GM12878 (cell line): ENCODE measurements around the gene SF1. TPM values are rescaled to one million over a fixed set of nuclear protein-coding genes. Genes with fewer than 3 reads are reported as not detected.

Source experiments
- ATAC-seq: fragments of 200-7000 bp; cut with Tn5 transposase; 3 replicates; pipeline ENCODE4 v1.9.1; 2020; ENCODE audit warnings: mild to moderate bottlenecking, moderate library complexity
- BruUV-seq: library from RNA; stranded (reverse); fragments of 400-500 nt; replicated peaks from 2 replicates; lab custom pipeline; 2021; lab: Mats Ljungman, UMichigan
- CTCF ChIA-PET: fragments of 300-600 bp; sonication (Branson Sonifier 250); formaldehyde crosslinking; extraction: SDS; loops from one replicate; lab custom pipeline; 2021; ENCODE audit warnings: inconsistent platforms; lab: Yijun Ruan, JAX
- POLR2A ChIA-PET: fragments of 350-600 bp; formaldehyde crosslinking; extraction: SDS; loops from one replicate; lab custom pipeline; 2021; ENCODE audit warnings: inconsistent platforms; lab: Charles Lee
- RAD21 ChIA-PET: fragments of 300-600 bp; sonication (Branson Sonifier 250); formaldehyde crosslinking; loops from one replicate; lab custom pipeline; 2023; ENCODE audit warnings: antibody characterized with exemption; ENCODE audit not compliant: unreplicated experiment; lab: Charles Lee
- SMC1A ChIA-PET: fragments of 300-600 bp; sonication (Branson Sonifier 250); formaldehyde crosslinking; loops from one replicate; lab custom pipeline; 2023; ENCODE audit not compliant: unreplicated experiment, uncharacterized antibody; lab: Charles Lee
- DNase-seq: peaks from one replicate; pipeline ENCODE4 v3.0.0-alpha.2; 2011; ENCODE audit warnings: low read depth, low spot score
- FAIRE-seq: peaks from 3 replicates; lab custom pipeline; 2011; peaks lifted over from hg19 to GRCh38; lab: Jason Lieb, UNC
- H2AFZ ChIP-seq: 2 replicates; pipeline ENCODE4 v1.6.0; 2011; ENCODE audit warnings: low read depth, low read length, control low read depth; ENCODE audit not compliant: control insufficient read depth
- H3K27ac ChIP-seq: 2 replicates; pipeline ENCODE4 v1.5.1; 2011; ENCODE audit warnings: control low read depth; ENCODE audit not compliant: control insufficient read depth, insufficient read depth
- H3K27me3 ChIP-seq, 2 experiments: replicated peaks in 1 of 2; 2 replicates each; pipeline versions ENCODE4 v1.6.0 to v1.6.1; 2011; ENCODE audit warnings: low read length in 1 of 2; ENCODE audit not compliant: control insufficient read depth in 2 of 2, insufficient read depth in 2 of 2
- H3K36me3 ChIP-seq, 2 experiments: 2 replicates each; pipeline ENCODE4 v1.5.1; 2011; ENCODE audit warnings: low read length in 1 of 2; ENCODE audit not compliant: control insufficient read depth in 2 of 2, insufficient read depth in 2 of 2
- H3K4me1 ChIP-seq: 2 replicates; pipeline ENCODE4 v1.6.1; 2011; ENCODE audit warnings: mild to moderate bottlenecking, low read length, moderate library complexity, mixed read lengths; ENCODE audit not compliant: control insufficient read depth, insufficient read depth
- H3K4me2 ChIP-seq: 2 replicates; pipeline ENCODE4 v1.6.0; 2011; ENCODE audit warnings: control low read depth; ENCODE audit not compliant: control insufficient read depth, insufficient read depth
- H3K4me3 ChIP-seq: fragments of 200-600 bp; sonication (generic); 2 replicates; pipeline ENCODE4 v1.5.1; 2016
- H3K79me2 ChIP-seq: 2 replicates; pipeline ENCODE4 v1.6.0; 2011; ENCODE audit warnings: low read length; ENCODE audit not compliant: control insufficient read depth, insufficient read depth
- H3K9ac ChIP-seq: 2 replicates; pipeline ENCODE4 v1.8.0; 2011; ENCODE audit warnings: low read length, control low read depth, mixed read lengths; ENCODE audit not compliant: control insufficient read depth, insufficient read depth
- H3K9me3 ChIP-seq: replicated peaks from 3 replicates; pipeline ENCODE4 v1.5.1; 2011; ENCODE audit warnings: mild to moderate bottlenecking, low read length; ENCODE audit not compliant: control insufficient read depth, insufficient read depth
- H4K20me1 ChIP-seq: 2 replicates; pipeline ENCODE4 v1.6.0; 2011; ENCODE audit not compliant: control insufficient read depth, insufficient read depth
- BRCA1 ChIP-seq: IDR thresholded peaks from 2 replicates; pipeline ENCODE4 v1.6.1; 2011; ENCODE audit warnings: low read depth, low read length, improper control_type of control experiment
- CBX3 ChIP-seq: fragments of 200-600 bp; sonication (generic); IDR thresholded peaks from 2 replicates; pipeline ENCODE4 v1.6.1; 2016; ENCODE audit warnings: low read depth, borderline replicate concordance
- CHD1 ChIP-seq: IDR thresholded peaks from 2 replicates; pipeline ENCODE4 v1.6.1; 2012; ENCODE audit warnings: low read depth, low read length, improper control_type of control experiment
- E2F4 ChIP-seq: IDR thresholded peaks from 2 replicates; pipeline ENCODE4 v1.6.1; 2012; ENCODE audit warnings: low read depth, low read length, improper control_type of control experiment
- E2F8 ChIP-seq: fragments of 450-650 bp; IDR thresholded peaks from 2 replicates; pipeline ENCODE4 v1.6.1; 2018; ENCODE audit warnings: mild to moderate bottlenecking, low read depth, moderate library complexity; ENCODE audit not compliant: partially characterized antibody
- FOS ChIP-seq: IDR thresholded peaks from 3 replicates; pipeline ENCODE4 v1.6.1; 2011; ENCODE audit warnings: borderline replicate concordance; ENCODE audit not compliant: insufficient read length; ENCODE audit errors: extremely low read depth
- IRF5 ChIP-seq: fragments of 450-650 bp; IDR thresholded peaks from 2 replicates; pipeline ENCODE4 v1.6.1; 2017; ENCODE audit warnings: borderline replicate concordance
- POLR2A ChIP-seq: IDR thresholded peaks from 2 replicates; pipeline ENCODE4 v1.6.1; 2011; ENCODE audit warnings: low read depth, mild to moderate bottlenecking, low read length
- RFX5 ChIP-seq: IDR thresholded peaks from 2 replicates; pipeline ENCODE4 v1.6.1; 2011; ENCODE audit warnings: low read depth, low read length, improper control_type of control experiment
- SKIL ChIP-seq: fragments of 450-650 bp; IDR thresholded peaks from 2 replicates; pipeline ENCODE4 v1.6.1; 2017; ENCODE audit warnings: mild to moderate bottlenecking, low read depth, inconsistent platforms; ENCODE audit not compliant: poor library complexity, severe bottlenecking
- SMAD5 ChIP-seq: IDR thresholded peaks from 2 replicates; pipeline ENCODE4 v1.6.1; 2016; ENCODE audit warnings: antibody characterized with exemption, low read depth
- SP1 ChIP-seq: IDR thresholded peaks from one replicate; pipeline ENCODE4 v1.6.1; 2011; ENCODE audit warnings: low read depth, low read length
- TCF7 ChIP-seq: IDR thresholded peaks from 2 replicates; pipeline ENCODE4 v1.6.1; 2014; ENCODE audit warnings: antibody characterized with exemption, borderline replicate concordance
- YY1 ChIP-seq: IDR thresholded peaks from 2 replicates; pipeline ENCODE4 v1.6.1; 2011; ENCODE audit warnings: low read depth, mild to moderate bottlenecking, low read length
- ZZZ3 ChIP-seq: IDR thresholded peaks from 2 replicates; pipeline ENCODE4 v1.6.1; 2011; ENCODE audit warnings: low read depth; ENCODE audit not compliant: control insufficient read depth, insufficient read length
- WGBS: methylation state at CpG from one replicate; pipeline ENCODE4 v1.1.6; 2016; ENCODE audit warnings: low lambda C conversion rate; ENCODE audit not compliant: insufficient replicate concordance, insufficient coverage; ENCODE audit errors: missing lambda C conversion rate; 5-methylcytosine and 5-hydroxymethylcytosine counted together
- in situ Hi-C: fragments of 300-500 bp; cut with MboI; formaldehyde crosslinking; loops from 9 replicates; pipeline ENCODE4 v1.14.3; 2018; ENCODE audit warnings: mixed read lengths
- intact Hi-C: fragments of 100-400 bp; cut with micrococcal nuclease; formaldehyde crosslinking; loops from one replicate; pipeline ENCODE4 v1.14.2; 2022; ENCODE audit not compliant: unreplicated experiment
- polyA plus RNA-seq, 11 experiments: library from polyadenylated mRNA; depleted of rRNA in 4 of 11; unstranded in 6 of 11; stranded (reverse) in 5 of 11; fragments of >200 nt; fragmentation: Nextera tagmentation in 4 of 11; fragmentation: Illumina TruSeq in 1 of 11; extraction: Ambion mirVana in 4 of 11; extraction: Trizol in 1 of 11; gene quantifications; 1 replicate in 1 of 11; 2 replicates in 10 of 11; pipeline versions ENCODE4 v1.2.1 to v1.2.3, GENCODE V29; 2011 to 2016; ENCODE audit warnings: inconsistent platforms in 2 of 11, missing spikeins in 2 of 11, low read depth in 1 of 11
- total RNA-seq, 4 experiments: library from RNA; depleted of rRNA in 3 of 4; stranded (reverse); fragments of >200 nt in 3 of 4; fragmentation: Illumina TruSeq in 1 of 4; extraction: Trizol in 1 of 4; gene quantifications; 2 replicates each; pipeline versions ENCODE4 v1.2.1 to v1.2.3, GENCODE V29; 2013 to 2021
- TF ChIP-seq, protein P1 (sequence below): IDR thresholded peaks from 2 replicates; pipeline ENCODE4 v1.6.1; 2012; ENCODE audit warnings: low read depth, low read length, improper control_type of control experiment

SF1 gene
- total and polyA plus RNA-seq, 10 of the 15 experiments (the other 5 are each of a cell fraction or from before 2014, with no cell fraction given), result 13.6 to 337 (median 103) TPM

- peak; percentile 52; the same call in 1 of the 2 replicates for TF ChIP-seq YY1
- TF ChIP-seq ZZZ3, result no peak
- no peak for TF ChIP-seq RFX5
- no peak for TF ChIP-seq TCF7
- no peak for TF ChIP-seq SMAD5
- no peak for TF ChIP-seq FOS
- no peak for TF ChIP-seq POLR2A
- TF ChIP-seq SKIL, result peak; percentile 77
- TF ChIP-seq CBX3, result no peak
Observed at GRCh38 chr11:64814712-64815187, 36.4 kb upstream of the SF1 start (continued).

DNA sequence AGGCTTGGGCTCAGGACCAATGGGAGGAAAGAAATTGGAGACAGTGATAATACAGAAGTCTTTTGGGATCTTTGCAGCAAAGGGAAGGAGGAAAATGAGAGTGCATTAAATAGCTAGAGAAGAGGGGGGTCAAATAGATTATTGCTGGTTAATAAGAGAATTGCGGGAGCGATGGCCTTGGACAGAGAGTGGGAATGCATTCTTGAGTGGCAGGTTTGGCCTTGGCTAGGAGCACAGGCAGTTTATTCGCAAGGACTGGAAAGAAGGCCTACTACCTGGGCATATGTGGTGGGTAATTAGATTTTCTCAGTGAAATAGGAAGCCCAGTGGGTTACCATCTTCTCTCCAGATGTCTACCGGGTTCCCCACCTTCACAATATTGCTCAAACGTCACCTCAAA is 35.5 kb upstream of the SF1 start:
- no peaks in the 10 kb centered on the region for H3K27me3 ChIP-seq
- ChIA-PET RAD21 (interaction anchor here (0.6 kb wide), 1 partner anchor 39 kb away, joined by 3 read pairs; no protein-coding TSS in a partner anchor), CTCF (interaction anchor here (4.4 kb wide), 1 partner anchor 34 kb away, joined by 19 read pairs; no protein-coding TSS in a partner anchor), POLR2A (interaction anchor here (0.6 kb wide), 1 partner anchor 16 kb away, joined by 3 read pairs; no protein-coding TSS in a partner anchor), SMC1A (interaction anchor here (1.2 kb wide), 1 partner anchor 14 kb away, joined by 4 read pairs; no protein-coding TSS in a partner anchor)
- H4K20me1 ChIP-seq, result no peaks in the 10 kb centered on the region
- WGBS, result 65% methylated on average over 5 of the region's 5 CpGs
- ATAC-seq, result no peak
- H3K9ac ChIP-seq, result no peak overlapping the region
- 0 out of 2 replicates have a peak overlapping the region, but pooled peaks have one; percentile 1 for H3K4me2 ChIP-seq
- no peaks in the 10 kb centered on the region for H3K9me3 ChIP-seq
- no peaks in the 10 kb centered on the region for H3K36me3 ChIP-seq
- intact Hi-C loops (loop anchor here (2.0 kb wide), 1 partner anchor 71 kb away; no protein-coding TSS in a partner anchor), in situ Hi-C loops (no loop called here)
- no peak for DNase-seq
- no peak overlapping the region for H3K4me3 ChIP-seq
- peaks cover 25% of the 10 kb centered on the region for H3K4me1 ChIP-seq
- H3K27ac ChIP-seq, result no peak overlapping the region
- BruUV-seq, result no TSS peak
- no peak overlapping the region for H2AFZ ChIP-seq
- peaks cover 2% of the 10 kb centered on the region for H3K79me2 ChIP-seq
- FAIRE-seq, result no peak
- TF ChIP-seq E2F8, result no peak
- no peak for TF ChIP-seq ZZZ3
- TF ChIP-seq E2F4, result no peak
- no peak for TF ChIP-seq BRCA1
- TF ChIP-seq CHD1, result no peak
- TF ChIP-seq SP1, result no peak
- TF ChIP-seq, protein P1, sequence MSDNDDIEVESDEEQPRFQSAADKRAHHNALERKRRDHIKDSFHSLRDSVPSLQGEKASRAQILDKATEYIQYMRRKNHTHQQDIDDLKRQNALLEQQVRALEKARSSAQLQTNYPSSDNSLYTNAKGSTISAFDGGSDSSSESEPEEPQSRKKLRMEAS, result no peak
- TF ChIP-seq IRF5, result no peak
